Right lobe of liver (tissue), 6 donors: ENCODE data around the gene COLGALT1. TPM values are rescaled to one million over a fixed set of nuclear protein-coding genes. Genes with fewer than 3 reads are reported as not detected.

Experiments
- ATAC-seq, 4 donors: fragments of 200-7000 bp; cut with Tn5 transposase; one replicate each; pipeline ENCODE4 v1.9.1; 2020; ENCODE audit warnings: mild to moderate bottlenecking in 4 of 4, moderate library complexity in 4 of 4
- DNase-seq, 3 donors: peaks; one replicate each; pipeline ENCODE4 v3.0.0-alpha.2; 2020
- H3K27ac ChIP-seq, 3 donors: fragments of 200-600 bp; one replicate each; pipeline ENCODE4 v1.8.0; 2022
- H3K27me3 ChIP-seq, 2 donors: fragments of 200-600 bp; one replicate each; pipeline ENCODE4 v1.8.0; 2022
- H3K36me3 ChIP-seq, 4 donors: fragments of 200-600 bp; sonication (generic) in 1 of 4; one replicate each; pipeline versions ENCODE4 v1.5.1 to v1.8.0; 2017 to 2022; ENCODE audit warnings: control low read depth in 1 of 4
- H3K4me1 ChIP-seq, 4 donors: fragments of 200-600 bp; sonication (generic) in 1 of 4; one replicate each; pipeline versions ENCODE4 v1.5.1 to v1.8.0; 2017 to 2022; ENCODE audit warnings: control low read depth in 1 of 4
- H3K4me3 ChIP-seq, 3 donors: fragments of 200-600 bp; one replicate each; pipeline ENCODE4 v1.8.0; 2022
- H3K9me3 ChIP-seq, 4 donors: fragments of 200-600 bp; sonication (generic) in 1 of 4; one replicate each; pipeline versions ENCODE4 v1.5.1 to v1.8.0; 2017 to 2022; ENCODE audit warnings: control low read depth in 1 of 4
- POLR2A ChIP-seq: fragments of 450-650 bp; IDR thresholded peaks from one replicate; pipeline ENCODE4 v1.6.1; 2017; ENCODE audit warnings: antibody characterized with exemption, mild to moderate bottlenecking
- WGBS: methylation state at CpG from one replicate; pipeline ENCODE4 v1.1.6; 2018; ENCODE audit warnings: low coverage, low lambda C conversion rate; ENCODE audit not compliant: insufficient coverage; ENCODE audit errors: missing lambda C conversion rate; 5-methylcytosine and 5-hydroxymethylcytosine counted together
- intact Hi-C, 2 donors: fragments of 100-400 bp; cut with DNase I; formaldehyde crosslinking; loops; one replicate each; pipeline versions ENCODE4 v1.11.2 to v1.14.1; 2022
- total RNA-seq, 6 experiments: library from RNA; depleted of rRNA in 2 of 6; stranded (reverse); fragments of >200 nt in 2 of 6; fragmentation: NEBNext Ultra II Directional in 3 of 6; extraction: Animal tissue kit (Norgen Biotek cat#: 25700) in 3 of 6; gene quantifications; one replicate each; pipeline versions ENCODE4 v1.1.0 to v1.2.4, GENCODE V29; 2016 to 2023
- TF ChIP-seq, protein P1 (sequence below), 4 donors: fragments of 200-600 bp in 3 of 4; fragments of 450-650 bp in 1 of 4; IDR thresholded peaks; one replicate each; pipeline versions ENCODE4 v1.5.1 to v1.8.0; 2016 to 2022; ENCODE audit warnings: antibody characterized with exemption in 4 of 4, mild to moderate bottlenecking in 2 of 4
- donor health status: DM: no; HTN: yes; CAD: no.
- donor health status: DM: no; HTN: no; CAD: no.
- donor health status: DM: no; HTN: no; CAD: no.
- donor health status: DM: no; HTN: yes; CAD: no.
- donor health status: DM: no; HTN: yes; CAD: no.

COLGALT1 gene
- total RNA-seq, 6 experiments from 2014 or later: 23.2 to 36.8 (median 31.1) TPM

DNA sequence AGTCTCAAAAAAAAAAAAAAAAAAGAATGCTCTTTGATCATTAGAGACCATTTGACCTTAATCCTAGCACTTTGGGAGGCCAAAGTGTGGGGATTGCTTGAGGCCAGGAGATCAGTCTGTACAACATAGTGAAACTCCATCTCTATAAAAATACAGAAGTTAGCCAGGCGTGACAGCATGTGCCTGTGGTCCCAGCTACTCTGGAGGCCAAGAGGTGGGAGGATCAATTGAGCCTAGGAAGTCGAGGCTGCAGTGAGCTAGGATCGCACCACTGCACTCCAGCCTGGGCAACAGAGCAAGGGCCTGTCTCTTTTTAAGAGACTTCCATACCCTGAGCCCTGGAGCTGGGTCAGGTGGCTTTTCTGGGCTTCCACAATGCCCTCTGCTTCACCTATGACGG, 11.5 kb upstream of the COLGALT1 start:
- Histone ChIP-seq H3K27me3 (peaks cover 0 to 5% of the 10 kb centered on the region in 2 donors), H3K4me1 (peaks cover 0 to 5% (median 2%) of the 10 kb centered on the region in 4 donors), H3K27ac (no peak overlapping the region), H3K36me3 (no peaks in the 10 kb centered on the region), H3K9me3 (no peaks in the 10 kb centered on the region), H3K4me3 (no peak overlapping the region)
- intact Hi-C loops: no loop called here
- ATAC-seq (no peak), DNase-seq (no peak)
- WGBS: 73% methylated on average over 4 of the region's 4 CpGs
- TF ChIP-seq POLR2A: no peak
- TF ChIP-seq, protein P1, sequence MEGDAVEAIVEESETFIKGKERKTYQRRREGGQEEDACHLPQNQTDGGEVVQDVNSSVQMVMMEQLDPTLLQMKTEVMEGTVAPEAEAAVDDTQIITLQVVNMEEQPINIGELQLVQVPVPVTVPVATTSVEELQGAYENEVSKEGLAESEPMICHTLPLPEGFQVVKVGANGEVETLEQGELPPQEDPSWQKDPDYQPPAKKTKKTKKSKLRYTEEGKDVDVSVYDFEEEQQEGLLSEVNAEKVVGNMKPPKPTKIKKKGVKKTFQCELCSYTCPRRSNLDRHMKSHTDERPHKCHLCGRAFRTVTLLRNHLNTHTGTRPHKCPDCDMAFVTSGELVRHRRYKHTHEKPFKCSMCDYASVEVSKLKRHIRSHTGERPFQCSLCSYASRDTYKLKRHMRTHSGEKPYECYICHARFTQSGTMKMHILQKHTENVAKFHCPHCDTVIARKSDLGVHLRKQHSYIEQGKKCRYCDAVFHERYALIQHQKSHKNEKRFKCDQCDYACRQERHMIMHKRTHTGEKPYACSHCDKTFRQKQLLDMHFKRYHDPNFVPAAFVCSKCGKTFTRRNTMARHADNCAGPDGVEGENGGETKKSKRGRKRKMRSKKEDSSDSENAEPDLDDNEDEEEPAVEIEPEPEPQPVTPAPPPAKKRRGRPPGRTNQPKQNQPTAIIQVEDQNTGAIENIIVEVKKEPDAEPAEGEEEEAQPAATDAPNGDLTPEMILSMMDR (IDR thresholded peaks at IDR 0.05): no peak

DNA sequence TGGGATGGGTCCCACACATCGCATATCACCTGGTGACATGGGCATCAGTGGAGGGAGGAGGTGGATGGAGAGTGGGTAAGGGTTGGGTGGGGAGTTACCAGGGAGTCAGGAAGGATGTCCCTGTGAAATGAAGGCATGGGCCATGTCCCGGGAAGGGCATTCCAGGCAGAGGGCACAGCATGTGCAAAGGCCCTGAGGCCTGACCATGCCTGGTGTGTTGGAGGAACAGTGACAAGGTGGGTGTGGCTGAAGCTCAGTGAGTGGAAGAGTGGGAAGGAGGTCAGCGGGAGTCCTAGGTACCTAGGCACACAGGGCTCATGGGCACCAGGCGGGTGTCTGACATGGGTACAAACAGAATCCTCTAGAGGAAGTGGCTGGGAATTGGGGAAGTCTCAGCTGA, 11.0 kb upstream of the COLGALT1 start:
- 90% methylated on average over 2 of the region's 4 CpGs for WGBS
- Histone ChIP-seq H3K27me3 (peaks cover 0 to 1% of the 10 kb centered on the region in 2 donors), H3K9me3 (no peaks in the 10 kb centered on the region), H3K4me1 (peaks cover 0 to under 1% (median under 1%) of the 10 kb centered on the region in 4 donors), H3K4me3 (no peak overlapping the region), H3K27ac (no peak overlapping the region), H3K36me3 (no peaks in the 10 kb centered on the region)
- DNase-seq: no peak
- TF ChIP-seq, protein P1 (IDR thresholded peaks at IDR 0.05): no peak
- no peak for TF ChIP-seq POLR2A
- intact Hi-C loops: no loop called here
- no peak for ATAC-seq

DNA sequence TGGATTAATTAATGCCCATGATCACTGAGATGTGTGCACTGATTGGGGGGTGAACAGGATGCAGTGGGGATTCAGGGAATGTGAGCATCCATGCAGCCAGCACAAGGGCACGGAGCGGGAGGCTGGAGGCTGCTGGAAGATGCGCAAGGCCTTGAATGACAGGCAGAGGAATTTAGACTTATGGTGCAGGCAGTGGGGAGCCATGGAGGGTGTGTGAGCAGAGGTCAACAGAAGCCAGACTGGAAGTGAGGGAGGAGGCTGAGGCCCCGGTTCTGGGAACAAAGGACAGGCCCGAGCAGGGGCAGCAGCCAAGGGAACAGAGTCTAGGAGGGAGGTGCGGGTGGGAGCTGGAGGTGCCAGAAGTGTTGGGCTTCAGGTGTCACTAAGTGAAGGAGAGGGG, 7.3 kb upstream of the COLGALT1 start:
- no peaks in the 10 kb centered on the region for H3K27me3 ChIP-seq
- H3K36me3 ChIP-seq: no peaks in the 10 kb centered on the region
- no peak overlapping the region for H3K27ac ChIP-seq
- 91% methylated on average over 4 of the region's 6 CpGs for WGBS
- no peak overlapping the region for H3K4me3 ChIP-seq
- intact Hi-C loops: no loop called here
- no peaks in the 10 kb centered on the region for H3K4me1 ChIP-seq
- no peak for ATAC-seq
- DNase-seq: no peak
- H3K9me3 ChIP-seq: no peaks in the 10 kb centered on the region
- TF ChIP-seq, protein P1 (IDR thresholded peaks at IDR 0.05): no peak
- TF ChIP-seq POLR2A: no peak

DNA sequence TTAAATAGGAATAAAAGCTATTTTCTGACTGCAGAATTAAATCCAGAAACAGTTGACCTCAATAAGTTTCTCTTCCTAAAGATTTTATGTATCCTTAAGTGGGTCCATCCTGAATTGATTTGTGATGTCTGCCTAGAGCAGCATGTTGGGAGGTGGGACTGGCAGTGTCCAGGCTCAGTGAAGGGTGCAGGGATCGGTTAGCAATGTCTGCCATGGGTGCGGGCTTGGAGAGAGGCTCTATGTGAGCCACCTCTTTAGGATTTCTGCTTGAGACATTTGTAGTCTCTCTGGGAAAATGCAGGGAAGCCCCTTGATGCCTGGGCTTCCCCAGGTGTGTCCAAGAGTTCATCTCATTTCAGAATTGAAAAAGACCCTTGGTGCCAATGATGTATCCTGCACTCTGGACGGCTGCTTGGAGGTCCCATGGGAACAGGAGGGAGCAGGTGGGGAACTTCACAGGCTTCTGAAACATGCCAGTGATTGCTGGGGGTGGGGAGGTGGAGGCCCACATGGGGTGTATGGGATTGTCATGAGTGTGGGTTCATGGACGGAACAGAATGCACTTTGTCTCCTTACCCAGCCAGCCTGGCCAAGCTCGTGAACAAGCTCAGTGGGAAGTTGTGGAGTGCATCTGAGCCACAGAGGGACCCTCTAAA, 6.2 kb upstream of the COLGALT1 start:
- no peak overlapping the region for H3K4me3 ChIP-seq
- H3K36me3 ChIP-seq: no peaks in the 10 kb centered on the region
- H3K4me1 ChIP-seq: no peaks in the 10 kb centered on the region
- DNase-seq: no peak
- H3K9me3 ChIP-seq: no peaks in the 10 kb centered on the region
- intact Hi-C loops: no loop called here
- WGBS: 22% methylated on average over 1 of the region's 5 CpGs
- H3K27ac ChIP-seq: no peak overlapping the region
- no peaks in the 10 kb centered on the region for H3K27me3 ChIP-seq
- TF ChIP-seq, protein P1 (IDR thresholded peaks at IDR 0.05): no peak
- TF ChIP-seq POLR2A: no peak
- no peak for ATAC-seq
